GM23338 (cell line): Measurements from ENCODE around the gene ADGRL3. TPM values are rescaled to one million over a fixed set of nuclear protein-coding genes. Genes with fewer than 3 reads are reported as not detected.
A peak's percentile ranks its signal among the peaks of the same experiment; 100 is the strongest.

Experiments
- ATAC-seq: fragments of 200-7000 bp; cut with Tn5 transposase; 3 replicates; pipeline ENCODE4 v1.9.1; 2020
- DNase-seq: peaks from one replicate; pipeline ENCODE4 v3.0.0-alpha.2; 2015; ENCODE audit warnings: low spot score
- H2AFZ ChIP-seq: fragments of 200-600 bp; sonication (generic); 2 replicates; pipeline ENCODE4 v1.8.0; 2016; ENCODE audit warnings: antibody characterized with exemption, mild to moderate bottlenecking, moderate library complexity
- H3F3A ChIP-seq: fragments of 200-600 bp; sonication (generic); replicated peaks from 2 replicates; pipeline ENCODE4 v1.8.0; 2017; ENCODE audit warnings: antibody characterized with exemption, mixed run types, low read depth
- H3K27ac ChIP-seq: fragments of 200-600 bp; sonication (generic); 2 replicates; pipeline ENCODE4 v1.6.1; 2016; ENCODE audit warnings: low read depth
- H3K27me3 ChIP-seq: fragments of 200-600 bp; sonication (generic); 2 replicates; pipeline ENCODE4 v1.8.0; 2016; ENCODE audit warnings: mild to moderate bottlenecking, mixed run types, moderate library complexity; ENCODE audit not compliant: insufficient read depth
- H3K36me3 ChIP-seq: fragments of 200-600 bp; sonication (generic); 2 replicates; pipeline ENCODE4 v1.8.0; 2016; ENCODE audit warnings: mild to moderate bottlenecking; ENCODE audit not compliant: insufficient read depth
- H3K4me1 ChIP-seq: fragments of 200-600 bp; sonication (generic); 2 replicates; pipeline ENCODE4 v1.8.0; 2016; ENCODE audit warnings: mild to moderate bottlenecking, moderate library complexity; ENCODE audit not compliant: insufficient read depth
- H3K4me2 ChIP-seq: fragments of 200-600 bp; sonication (generic); 2 replicates; pipeline ENCODE4 v1.7.1; 2017; ENCODE audit warnings: mixed run types
- H3K4me3 ChIP-seq: fragments of 200-600 bp; sonication (generic); 2 replicates; pipeline ENCODE4 v1.6.1; 2016; ENCODE audit warnings: mixed run types
- H3K79me2 ChIP-seq: fragments of 200-600 bp; sonication (generic); replicated peaks from 2 replicates; pipeline ENCODE4 v1.8.0; 2017; ENCODE audit warnings: mild to moderate bottlenecking; ENCODE audit not compliant: insufficient read depth
- H3K9me2 ChIP-seq: fragments of 200-600 bp; sonication (generic); 2 replicates; pipeline ENCODE4 v1.8.0; 2017; ENCODE audit not compliant: insufficient read depth
- H4K20me1 ChIP-seq: fragments of 200-600 bp; sonication (generic); replicated peaks from 2 replicates; pipeline ENCODE4 v1.8.0; 2017; ENCODE audit warnings: mild to moderate bottlenecking; ENCODE audit not compliant: insufficient read depth
- H3K27ac Mint-ChIP-seq: 2 replicates; pipeline ENCODE4 v1.8.0; 2020; ENCODE audit warnings: inconsistent platforms, mild to moderate bottlenecking, moderate library complexity, mixed read lengths
- H3K27me3 Mint-ChIP-seq: 3 replicates; pipeline ENCODE4 v1.8.0; 2022; ENCODE audit warnings: low read depth, mild to moderate bottlenecking, moderate library complexity, mixed read lengths, inconsistent platforms; ENCODE audit not compliant: insufficient read depth, poor library complexity
- H3K36me3 Mint-ChIP-seq: 3 replicates; pipeline ENCODE4 v1.8.0; 2021; ENCODE audit warnings: low read depth, mild to moderate bottlenecking, inconsistent platforms, moderate library complexity, mixed read lengths
- H3K4me1 Mint-ChIP-seq: 3 replicates; pipeline ENCODE4 v1.8.0; 2020; ENCODE audit warnings: mild to moderate bottlenecking, inconsistent platforms, mixed read lengths
- H3K4me3 Mint-ChIP-seq: 3 replicates; pipeline ENCODE4 v1.8.0; 2021; ENCODE audit warnings: moderate library complexity, mild to moderate bottlenecking, inconsistent platforms, mixed read lengths
- H3K9me3 Mint-ChIP-seq: 3 replicates; pipeline ENCODE4 v1.8.0; 2020; ENCODE audit warnings: moderate library complexity, mild to moderate bottlenecking, inconsistent platforms, mixed read lengths
- CREB1 ChIP-seq: fragments of 250-450 bp; sonication (Bioruptor Pico); IDR thresholded peaks from 2 replicates; pipeline ENCODE4 v1.5.0; 2020; ENCODE audit warnings: low read depth, mild to moderate bottlenecking, moderate library complexity
- CTCF ChIP-seq, 2 experiments: fragments of 200-600 bp in 1 of 2; sonication (generic) in 1 of 2; conservative IDR thresholded peaks; 2 replicates each; pipeline versions ENCODE4 v1.5.1 to v1.6.1; 2016 to 2017; ENCODE audit warnings: antibody characterized with exemption in 2 of 2, low read depth in 2 of 2, mild to moderate bottlenecking in 2 of 2, moderate library complexity in 1 of 2
- ETS1 ChIP-seq: IDR thresholded peaks from 2 replicates; pipeline ENCODE4 v1.6.1; 2016; ENCODE audit warnings: antibody characterized with exemption
- EZH2 ChIP-seq: fragments of 200-600 bp; sonication (generic); IDR thresholded peaks from one replicate; pipeline ENCODE4 v1.8.0; 2017; ENCODE audit warnings: antibody characterized with exemption, mild to moderate bottlenecking, low read depth; ENCODE audit not compliant: unreplicated experiment
- EZH2phosphoT487 ChIP-seq: fragments of 200-600 bp; sonication (generic); IDR thresholded peaks from one replicate; pipeline ENCODE4 v1.8.1; 2018; ENCODE audit warnings: antibody characterized with exemption; ENCODE audit not compliant: unreplicated experiment
- JUNB ChIP-seq: IDR thresholded peaks from one replicate; pipeline ENCODE4 v1.6.1; 2016; ENCODE audit warnings: antibody characterized with exemption; ENCODE audit not compliant: unreplicated experiment
- NANOG ChIP-seq: IDR thresholded peaks from 2 replicates; pipeline ENCODE4 v1.6.1; 2016; ENCODE audit warnings: antibody characterized with exemption, borderline replicate concordance
- POLR2AphosphoS5 ChIP-seq: IDR thresholded peaks from 2 replicates; pipeline ENCODE4 v1.6.1; 2016; ENCODE audit warnings: antibody characterized with exemption, low read depth
- REST ChIP-seq: IDR thresholded peaks from one replicate; pipeline ENCODE4 v1.6.1; 2018; ENCODE audit warnings: antibody characterized with exemption; ENCODE audit not compliant: unreplicated experiment
- STAT1 ChIP-seq: IDR thresholded peaks from one replicate; pipeline ENCODE4 v1.6.1; 2016; ENCODE audit warnings: antibody characterized with exemption; ENCODE audit not compliant: unreplicated experiment
- ZNF114 ChIP-seq: fragments of 250-450 bp; sonication (Bioruptor Pico); IDR thresholded peaks from 2 replicates; pipeline ENCODE4 v1.5.0; 2020; ENCODE audit warnings: mild to moderate bottlenecking, moderate library complexity
- ZNF331 ChIP-seq: fragments of 250-450 bp; sonication (Bioruptor Pico); IDR thresholded peaks from 2 replicates; pipeline ENCODE4 v1.5.0; 2020; ENCODE audit warnings: low read depth, mild to moderate bottlenecking, moderate library complexity
- ZNF462 ChIP-seq: fragments of 250-450 bp; sonication (Bioruptor Pico); IDR thresholded peaks from 2 replicates; pipeline ENCODE4 v1.5.0; 2020; ENCODE audit warnings: mild to moderate bottlenecking, moderate library complexity
- polyA plus RNA-seq: library from polyadenylated mRNA; unstranded; fragments of >200 nt; fragmentation: Nextera tagmentation; extraction: Ambion mirVana; gene quantifications from 2 replicates; pipeline ENCODE4 v1.2.1, GENCODE V29; 2016
- total RNA-seq: library from RNA; depleted of rRNA; stranded (reverse); fragments of >200 nt; shearing (Covaris generic); gene quantifications from 2 replicates; pipeline ENCODE4 v1.2.3, GENCODE V29; 2014

The ADGRL3 gene
- total and polyA plus RNA-seq, 2 experiments from 2014 or later, result 9.7 to 16.5 TPM

GRCh38 chr4:61160478-61160877 lies 39.6 kb upstream of the ADGRL3 start (continued):
- no peak for TF ChIP-seq EZH2phosphoT487
- no peak for TF ChIP-seq STAT1
- no peak for TF ChIP-seq NANOG

GRCh38 chr4:61162116-61162515 lies 38.0 kb upstream of the ADGRL3 start:
- Histone ChIP-seq H4K20me1 (no peaks in the 10 kb centered on the region), H3F3A (no peaks in the 10 kb centered on the region), H3K27ac (no peak overlapping the region), H3K4me3 (no peak overlapping the region), H3K9me2 (no peaks in the 10 kb centered on the region), H3K79me2 (no peaks in the 10 kb centered on the region), H2AFZ (peak overlapping the region; percentile 35; the same call in 1 of the 2 replicates), H3K36me3 (no peaks in the 10 kb centered on the region), H3K27me3 (no peaks in the 10 kb centered on the region), H3K4me2 (no peak overlapping the region), H3K4me1 (peaks cover 10% of the 10 kb centered on the region; the same call in 1 of the 2 replicates)
- H3K4me3 Mint-ChIP-seq, result no peak overlapping the region
- no peak for TF ChIP-seq POLR2AphosphoS5
- no peak for TF ChIP-seq ZNF462 (CRISPR knock-in tag)
- no peak for TF ChIP-seq NANOG
- TF ChIP-seq CTCF (conservative IDR thresholded peaks at IDR 0.05; ENCODE audit: low read depth in 2 of 2), result no peak
- TF ChIP-seq EZH2, result no peak
- TF ChIP-seq ZNF331 (CRISPR knock-in tag), result no peak
- TF ChIP-seq JUNB, result no peak
- TF ChIP-seq ETS1, result no peak
- no peak for TF ChIP-seq EZH2phosphoT487
- no peak for TF ChIP-seq ZNF114 (CRISPR knock-in tag)
- no peak for TF ChIP-seq REST
- no peak for TF ChIP-seq STAT1
- no peak for TF ChIP-seq CREB1 (CRISPR knock-in tag)
- DNase-seq (no peak), ATAC-seq (no peak)
- H3K27ac Mint-ChIP-seq, result no peak overlapping the region
- H3K27me3 Mint-ChIP-seq, result peaks cover 2% of the 10 kb centered on the region
- no peaks in the 10 kb centered on the region for H3K36me3 Mint-ChIP-seq
- H3K9me3 Mint-ChIP-seq, result no peaks in the 10 kb centered on the region
- peaks cover 8% of the 10 kb centered on the region; the same call in 2 of the 3 replicates for H3K4me1 Mint-ChIP-seq
